GM18951 (cell line): ENCODE measurements around the gene CPT2.

Experiments
- POLR2A ChIP-seq: IDR thresholded peaks from 4 replicates; pipeline ENCODE4 v1.6.1; 2011; ENCODE audit warnings: mild to moderate bottlenecking; ENCODE audit not compliant: insufficient read length, insufficient read depth; ENCODE audit errors: extremely low read depth
- in situ Hi-C: fragments of 300-500 bp; cut with MboI; formaldehyde crosslinking; loops from one replicate; pipeline ENCODE4 v1.12.0; 2022; ENCODE audit warnings: low sequenced_read_pairs, mixed read lengths, inconsistent platforms; ENCODE audit not compliant: unreplicated experiment

Gene CPT2

GRCh38 chr1:53214376-53214940 lies 17.8 kb downstream of the CPT2 start:
- in situ Hi-C loops: no loop called here

GRCh38 chr1:53218201-53218600 lies 21.6 kb downstream of the CPT2 start:
- no peak for TF ChIP-seq POLR2A
- in situ Hi-C loops: no loop called here

More at GRCh38 chr1:53214376-53214940, 17.8 kb downstream of the CPT2 start:
- TF ChIP-seq POLR2A: no peak

GRCh38 chr1:53219711-53220110 lies 23.1 kb downstream of the CPT2 start:
- TF ChIP-seq POLR2A: no peak
- in situ Hi-C loops: no loop called here

- in situ Hi-C loops: no loop called here
- peak; percentile 98 for TF ChIP-seq POLR2A
Measured at GRCh38 chr1:53220171-53220961, 23.7 kb downstream of the CPT2 start, which contains the start of gene CZIB. TSS of gene CZIB (minus strand) at chr1:53220634. CDS start at chr1:53220575, 59 bp downstream.

GRCh38 chr1:53220962-53221286 lies 24.3 kb downstream of the CPT2 start:
- TF ChIP-seq POLR2A: no peak
- in situ Hi-C loops: no loop called here

GRCh38 chr1:53237638-53238037 lies 41.0 kb downstream of the CPT2 start:
- in situ Hi-C loops: no loop called here
- no peak for TF ChIP-seq POLR2A

GRCh38 chr1:53238197-53239155 lies 41.9 kb downstream of the CPT2 start, which contains the start of gene MAGOH:
TSS of gene MAGOH (minus strand) at chr1:53238518. CDS start at chr1:53238448, 70 bp downstream.
- in situ Hi-C loops: no loop called here
- peak; percentile 74 for TF ChIP-seq POLR2A

- TF ChIP-seq POLR2A: no peak
- in situ Hi-C loops: no loop called here
Measured at GRCh38 chr1:53241828-53242227, 45.2 kb downstream of the CPT2 start.

GRCh38 chr1:53242381-53242780 lies 45.8 kb downstream of the CPT2 start:
- in situ Hi-C loops: no loop called here
- no peak for TF ChIP-seq POLR2A

- no peak for TF ChIP-seq POLR2A
- in situ Hi-C loops: no loop called here
Measured at GRCh38 chr1:53244141-53244540, 47.5 kb downstream of the CPT2 start.

- TF ChIP-seq POLR2A: no peak
- in situ Hi-C loops: no loop called here
Measured at GRCh38 chr1:53246261-53247134, 49.9 kb downstream of the CPT2 start.

- in situ Hi-C loops: no loop called here
- no peak for TF ChIP-seq POLR2A
Measured at GRCh38 chr1:53249706-53250105, 53.1 kb downstream of the CPT2 start.

GRCh38 chr1:53250325-53250724 lies 53.7 kb downstream of the CPT2 start:
- TF ChIP-seq POLR2A: no peak
- in situ Hi-C loops: no loop called here
